ENCODE measurements around the gene FPGT. TPM values are rescaled to one million over a fixed set of nuclear protein-coding genes. Genes with fewer than 3 reads are reported as not detected.
"Not testable (repeated sequence)": the region's sequence is repeated elsewhere in the genome, so short reads cannot be mapped to it uniquely, and the experiment has no call there.

FPGT gene
- total and polyA plus RNA-seq, 2 donors (not counting 1 experiment from before 2014, with no cell fraction given), result 2.1 to 10.7 TPM

DNA sequence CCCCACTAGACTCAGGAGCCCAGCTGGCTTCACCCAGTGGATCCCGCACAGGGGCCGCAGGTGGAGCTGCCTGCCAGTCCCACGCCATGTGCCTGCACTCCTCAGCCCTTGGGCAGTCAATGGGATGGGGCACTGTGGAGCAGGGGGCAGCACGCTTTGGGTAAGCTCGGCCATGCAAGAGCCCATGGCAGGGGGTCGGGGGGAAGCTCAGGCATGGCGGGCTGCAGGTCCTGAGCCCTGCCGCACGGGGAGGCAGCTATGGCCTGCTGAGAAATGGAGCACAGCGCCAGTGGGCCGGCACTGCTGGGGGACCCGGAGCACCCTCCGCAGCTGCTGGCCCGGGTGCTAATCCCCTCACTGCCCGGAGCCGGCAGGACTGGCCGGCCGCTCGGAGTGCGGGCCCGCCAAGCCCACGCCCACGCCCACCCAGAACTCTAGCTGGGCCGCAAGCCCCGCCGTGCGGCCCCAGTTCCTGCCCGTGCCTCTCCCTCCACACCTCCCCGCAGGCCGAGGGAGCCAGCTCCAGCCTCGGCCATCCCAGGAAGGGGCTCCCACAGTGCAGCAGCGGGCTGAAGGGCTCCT is 55.3 kb downstream of the FPGT start:
- H4K20me1 ChIP-seq (ENCODE audit: control insufficient read depth, insufficient read depth, low read length, poor library complexity, severe bottlenecking); H3K4me1 ChIP-seq (ENCODE audit: control insufficient read depth in 2 of 2, insufficient read depth in 2 of 2, low read length in 2 of 2); H3K4me3 Mint-ChIP-seq; H3K27me3 Mint-ChIP-seq; H3K9me3 Mint-ChIP-seq (ENCODE audit: insufficient read depth); H3K27ac Mint-ChIP-seq; intact Hi-C loops (cut with micrococcal nuclease); H3K4me3 ChIP-seq (ENCODE audit: control extremely low read depth in 1 of 5, extremely low read depth in 1 of 5, insufficient read depth in 1 of 5, low read depth in 2 of 5, low read length in 4 of 5); H3K9me3 ChIP-seq (ENCODE audit: control extremely low read depth in 1 of 3, control insufficient read depth in 2 of 3, insufficient read depth in 1 of 3, low read length in 2 of 3); H3K4me2 ChIP-seq (replicated peaks; ENCODE audit: low read depth, low read length, poor library complexity, severe bottlenecking); ATAC-seq (ENCODE audit: low read depth); H3K27ac ChIP-seq (ENCODE audit: low read length in 2 of 2); H3K79me2 ChIP-seq (ENCODE audit: control insufficient read depth, insufficient read depth, low read length); H3K9ac ChIP-seq (ENCODE audit: low read length); DNase-seq; H3K36me3 ChIP-seq (replicated peaks in 1 of 2; ENCODE audit: control extremely low read depth in 1 of 2, control insufficient read depth in 1 of 2, extremely low read depth in 1 of 2, insufficient read depth in 2 of 2, low read length in 1 of 2); POLR2A ChIA-PET; H2AFZ ChIP-seq (ENCODE audit: insufficient read depth, low read depth, low read length, poor library complexity, severe bottlenecking); H3K27me3 ChIP-seq (replicated peaks in 1 of 4; ENCODE audit: control extremely low read depth in 1 of 4, control insufficient read depth in 3 of 4, insufficient read depth in 4 of 4, low read length in 3 of 4); CTCF ChIA-PET; H3K4me1 Mint-ChIP-seq: not testable (repeated sequence)
- WGBS (ENCODE audit: insufficient coverage), result 87% methylated on average over 30 of the region's 32 CpGs

Other genes with a start within 250 kb of the FPGT start
- gene LRRIQ3, start 66 bp upstream of the FPGT start, total RNA-seq, result 1.4 and 2.2 TPM in 2 replicates
- 0.33 and 1.1 TPM in 2 replicates for gene LRRIQ3, start 66 bp upstream of the FPGT start, polyA plus RNA-seq
- gene TNNI3K, start 37.1 kb downstream of the FPGT start, total RNA-seq, result 0.52 TPM in 1 of 2 replicates, not detected in the other
- 0.88 and 3.1 TPM in 2 replicates for gene TNNI3K, start 37.1 kb downstream of the FPGT start, polyA plus RNA-seq

All from B cell (primary cell).